HG03196 (cell line): Measurements from ENCODE around the gene ANKRD13D.
A peak's percentile ranks its signal among the peaks of the same experiment; 100 is the strongest.

Source experiments
- ATAC-seq: cut with Tn5 transposase; IDR thresholded peaks from one replicate; pipeline ENCODE4 v1.9.1; 2021; ENCODE audit not compliant: unreplicated experiment

ANKRD13D gene

GRCh38 chr11:67261946-67262681, 27.0 kb upstream of the ANKRD13D start:
- ATAC-seq, result no peak

- ATAC-seq, result no peak
These were observed 26.1 kb upstream of the ANKRD13D start for GRCh38 chr11:67262731-67263675.

GRCh38 chr11:67264260-67264659, 24.8 kb upstream of the ANKRD13D start:
- ATAC-seq, result no peak

- ATAC-seq, result no peak
These were observed 24.0 kb upstream of the ANKRD13D start for GRCh38 chr11:67264877-67265632.

GRCh38 chr11:67265633-67266448, 23.3 kb upstream of the ANKRD13D start:
- peak; percentile 31 for ATAC-seq

- ATAC-seq, result no peak
These were observed 22.5 kb upstream of the ANKRD13D start, which contains the start of gene GRK2 for GRCh38 chr11:67266449-67267187. Gene GRK2, plus strand, starts transcription at chr11:67266473. Its CDS starts 227 bp downstream, at chr11:67266700.

GRCh38 chr11:67267188-67268080, 21.7 kb upstream of the ANKRD13D start:
- ATAC-seq, result no peak

- peak; percentile 28 for ATAC-seq
These were observed 20.8 kb upstream of the ANKRD13D start for GRCh38 chr11:67268081-67268961.

- ATAC-seq, result no peak
These were observed 20.2 kb upstream of the ANKRD13D start for GRCh38 chr11:67268962-67269268.

GRCh38 chr11:67269401-67270255, 19.5 kb upstream of the ANKRD13D start:
- ATAC-seq, result no peak

GRCh38 chr11:67270256-67271204, 18.6 kb upstream of the ANKRD13D start:
- no peak for ATAC-seq

GRCh38 chr11:67271205-67271540, 17.9 kb upstream of the ANKRD13D start:
- ATAC-seq, result no peak

GRCh38 chr11:67271541-67272284, 17.4 kb upstream of the ANKRD13D start:
- no peak for ATAC-seq

GRCh38 chr11:67272327-67273259, 16.5 kb upstream of the ANKRD13D start:
- ATAC-seq, result no peak
